Adrenal gland (tissue), 5 donors: ENCODE data around the gene HAX1.

Experiments used
- POLR2A ChIP-seq, 2 donors: fragments of 450-650 bp; IDR thresholded peaks; one replicate each; pipeline ENCODE4 v1.6.1; 2017; ENCODE audit warnings: antibody characterized with exemption in 2 of 2, mild to moderate bottlenecking in 2 of 2, moderate library complexity in 1 of 2
- TF ChIP-seq, protein P1 (sequence below), 6 experiments: fragments of 450-650 bp in 4 of 6; fragments of 200-600 bp in 2 of 6; sonication (generic) in 1 of 6; IDR thresholded peaks; 1 replicate in 5 of 6; 2 replicates in 1 of 6; pipeline versions ENCODE4 v1.5.1 to v1.8.0; 2016 to 2021; ENCODE audit warnings: antibody characterized with exemption in 6 of 6, mild to moderate bottlenecking in 2 of 6, moderate library complexity in 1 of 6
- donor health status: DM: no; HTN: no; CAD: no.

DNA sequence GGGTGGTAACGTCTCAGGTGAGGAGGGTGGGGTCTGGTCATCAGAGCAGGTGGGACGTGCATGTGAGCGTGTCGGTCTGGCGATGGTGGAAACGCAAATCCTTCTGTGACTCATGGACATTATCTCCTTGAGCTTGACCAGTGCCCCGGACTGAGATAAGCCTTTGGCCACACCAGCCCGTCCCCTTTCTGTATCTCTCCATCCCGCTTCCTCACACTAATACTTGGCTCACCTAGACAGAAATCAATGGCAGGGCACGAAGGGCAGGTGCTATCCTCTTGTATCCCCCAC is 40.6 kb downstream of the HAX1 start:
- TF ChIP-seq POLR2A (IDR thresholded peaks at IDR 0.05), result no peak
- TF ChIP-seq, protein P1, sequence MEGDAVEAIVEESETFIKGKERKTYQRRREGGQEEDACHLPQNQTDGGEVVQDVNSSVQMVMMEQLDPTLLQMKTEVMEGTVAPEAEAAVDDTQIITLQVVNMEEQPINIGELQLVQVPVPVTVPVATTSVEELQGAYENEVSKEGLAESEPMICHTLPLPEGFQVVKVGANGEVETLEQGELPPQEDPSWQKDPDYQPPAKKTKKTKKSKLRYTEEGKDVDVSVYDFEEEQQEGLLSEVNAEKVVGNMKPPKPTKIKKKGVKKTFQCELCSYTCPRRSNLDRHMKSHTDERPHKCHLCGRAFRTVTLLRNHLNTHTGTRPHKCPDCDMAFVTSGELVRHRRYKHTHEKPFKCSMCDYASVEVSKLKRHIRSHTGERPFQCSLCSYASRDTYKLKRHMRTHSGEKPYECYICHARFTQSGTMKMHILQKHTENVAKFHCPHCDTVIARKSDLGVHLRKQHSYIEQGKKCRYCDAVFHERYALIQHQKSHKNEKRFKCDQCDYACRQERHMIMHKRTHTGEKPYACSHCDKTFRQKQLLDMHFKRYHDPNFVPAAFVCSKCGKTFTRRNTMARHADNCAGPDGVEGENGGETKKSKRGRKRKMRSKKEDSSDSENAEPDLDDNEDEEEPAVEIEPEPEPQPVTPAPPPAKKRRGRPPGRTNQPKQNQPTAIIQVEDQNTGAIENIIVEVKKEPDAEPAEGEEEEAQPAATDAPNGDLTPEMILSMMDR (IDR thresholded peaks at IDR 0.05), result no peak
